Neural cell (in vitro differentiated cells): Measurements from ENCODE around the gene MCFD2.

ENCODE experiments used
- CTCF ChIP-seq: fragments of 450-650 bp; IDR thresholded peaks from 2 replicates; pipeline ENCODE4 v1.5.1; 2014; ENCODE audit warnings: antibody characterized with exemption, mild to moderate bottlenecking, moderate library complexity; ENCODE audit not compliant: poor library complexity, severe bottlenecking
- EP300 ChIP-seq: fragments of 450-650 bp; conservative IDR thresholded peaks from 2 replicates; pipeline ENCODE4 v1.6.1; 2014; ENCODE audit warnings: antibody characterized with exemption, mild to moderate bottlenecking, moderate library complexity; ENCODE audit not compliant: poor library complexity, severe bottlenecking
- EZH2 ChIP-seq: fragments of 200-600, 300-800 bp; shearing (Covaris generic), sonication (generic); IDR thresholded peaks from 2 replicates; pipeline ENCODE4 v1.6.1; 2014; ENCODE audit warnings: antibody characterized with exemption, low read length, borderline replicate concordance, mild to moderate bottlenecking; ENCODE audit not compliant: insufficient read depth, poor library complexity, severe bottlenecking
- RAD21 ChIP-seq: fragments of 450-650 bp; conservative IDR thresholded peaks from 2 replicates; pipeline ENCODE4 v1.6.1; 2014; ENCODE audit warnings: antibody characterized with exemption, mild to moderate bottlenecking, moderate library complexity
- REST ChIP-seq: IDR thresholded peaks from 2 replicates; pipeline ENCODE4 v1.6.1; 2012; ENCODE audit warnings: borderline replicate concordance
- SMC3 ChIP-seq: fragments of 450-650 bp; conservative IDR thresholded peaks from 2 replicates; pipeline ENCODE4 v1.6.1; 2014; ENCODE audit warnings: antibody characterized with exemption, mild to moderate bottlenecking, moderate library complexity; ENCODE audit not compliant: poor library complexity

GRCh38 chr2:46952171-46952570, 36.6 kb upstream of the MCFD2 start:
- no peak for TF ChIP-seq EP300
- TF ChIP-seq CTCF = no peak
- TF ChIP-seq EZH2 = no peak
- TF ChIP-seq REST = no peak
- no peak for TF ChIP-seq RAD21
- no peak for TF ChIP-seq SMC3
